ENCODE data around the gene UFD1.

The UFD1 gene

DNA sequence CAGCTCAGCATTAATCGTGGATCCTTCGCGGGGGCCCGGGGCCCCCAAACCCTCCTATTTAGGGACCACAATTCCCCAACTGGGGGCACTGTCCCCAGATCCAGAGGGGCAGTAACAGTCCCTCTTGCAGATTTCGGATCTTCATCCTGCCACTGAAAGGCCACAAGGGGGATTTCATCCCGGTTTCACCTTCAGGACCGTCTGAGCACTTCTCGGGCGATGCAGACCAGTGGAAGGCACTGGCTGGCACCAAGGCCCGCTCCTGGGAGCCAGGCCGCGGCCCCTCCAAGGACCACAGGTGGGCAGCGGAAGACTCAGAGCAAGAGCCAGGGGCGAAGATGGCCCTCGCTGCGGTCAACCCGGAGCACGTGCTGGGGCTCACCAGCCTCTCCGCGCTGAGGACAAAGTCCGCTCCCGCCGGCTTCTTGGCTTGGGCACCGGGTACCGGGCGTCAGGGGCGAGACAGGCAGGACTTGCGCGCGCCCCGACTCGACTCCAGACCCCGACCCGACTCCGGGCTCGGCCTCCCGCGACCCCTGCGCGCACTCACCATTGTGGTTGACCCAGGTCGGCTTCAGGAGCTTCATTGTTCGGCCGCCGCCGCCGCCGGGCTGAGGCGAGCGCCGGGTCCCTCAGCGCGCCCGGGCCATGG is 48.0 kb downstream of the UFD1 start:
- no peak for DNase-seq (ENCODE audit: low read depth in 1 of 2, low spot score in 1 of 2)

DNA sequence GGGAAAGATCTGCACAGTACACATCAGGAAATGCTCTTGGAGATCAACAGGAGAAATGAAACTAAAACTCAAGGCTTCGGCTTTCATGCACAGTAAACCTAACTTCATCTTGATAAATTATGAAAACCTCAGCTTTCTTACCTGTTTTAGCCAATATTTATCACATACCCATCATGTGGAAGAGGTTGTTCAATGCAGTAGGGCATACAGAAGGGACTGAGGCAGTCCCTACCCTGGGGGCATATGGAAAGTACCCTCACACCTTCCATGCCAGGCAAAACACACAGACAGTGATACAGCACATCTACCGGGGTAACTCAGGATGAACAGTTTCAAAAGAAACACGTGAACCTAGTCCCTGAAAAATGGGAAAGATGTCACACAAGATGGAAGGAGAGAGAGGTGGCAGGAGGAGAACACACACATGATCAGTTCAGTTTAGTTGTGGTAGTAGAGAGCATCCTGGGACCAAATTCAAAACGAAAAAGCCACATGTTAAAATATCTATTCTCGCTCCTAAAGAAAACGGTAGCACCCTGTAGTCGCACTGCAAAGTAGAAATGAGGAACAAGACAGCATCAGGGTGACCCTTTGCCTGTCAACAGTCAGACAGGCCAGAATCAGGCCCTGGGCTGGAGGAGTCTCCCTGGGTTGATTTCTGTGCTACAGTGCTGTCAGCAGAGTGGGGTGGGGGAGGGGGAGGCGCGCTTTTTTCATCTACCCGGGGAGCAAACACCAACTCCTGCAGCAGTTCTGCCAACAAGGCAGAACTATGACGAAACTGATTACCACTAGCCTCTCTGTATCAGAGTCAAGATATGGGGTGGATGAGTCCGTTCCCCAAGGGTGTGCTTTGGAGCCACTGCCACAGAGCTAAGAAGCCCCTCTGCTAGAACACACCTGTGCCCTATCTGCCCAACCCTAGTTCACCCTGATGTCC is 48.8 kb downstream of the UFD1 start:
- DNase-seq (ENCODE audit: low read depth in 1 of 2, low spot score in 1 of 2) = peak in 1 of 2 donors; percentile 20

DNA sequence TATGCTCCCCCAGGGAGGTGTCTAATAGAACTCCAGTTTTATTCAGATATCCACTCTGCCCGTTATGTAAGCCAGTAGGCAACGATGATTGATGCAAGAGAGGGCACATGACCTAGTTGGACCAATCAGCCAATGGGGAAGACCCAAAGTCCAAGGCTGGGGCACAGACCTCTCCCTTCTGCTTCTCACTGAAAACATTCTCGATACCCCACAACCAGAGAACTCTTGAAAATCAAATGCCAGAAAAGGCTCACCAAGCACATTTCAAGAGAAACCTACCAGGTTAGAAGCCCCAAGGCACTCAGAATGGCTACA is 54.9 kb downstream of the UFD1 start:
- DNase-seq (ENCODE audit: low read depth in 1 of 2, low spot score in 1 of 2) = no peak

- DNase-seq (ENCODE audit: low read depth in 1 of 2, low spot score in 1 of 2) = no peak
Observed at GRCh38 chr22:19422440-19423301, 56.3 kb downstream of the UFD1 start.

GRCh38 chr22:19420321-19420720 is 58.7 kb downstream of the UFD1 start:
- no peak for DNase-seq (ENCODE audit: low read depth in 1 of 2, low spot score in 1 of 2)

- DNase-seq (ENCODE audit: low read depth in 1 of 2, low spot score in 1 of 2) = peak in 1 of 2 donors; percentile 8
Observed at GRCh38 chr22:19419464-19420178, 59.4 kb downstream of the UFD1 start.

GRCh38 chr22:19419086-19419463 is 59.9 kb downstream of the UFD1 start:
- no peak for DNase-seq (ENCODE audit: low read depth in 1 of 2, low spot score in 1 of 2)

GRCh38 chr22:19412923-19413322 is 66.1 kb downstream of the UFD1 start:
- no peak for DNase-seq (ENCODE audit: low read depth in 1 of 2, low spot score in 1 of 2)

GRCh38 chr22:19412478-19412877 is 66.5 kb downstream of the UFD1 start:
- DNase-seq (ENCODE audit: low read depth in 1 of 2, low spot score in 1 of 2) = no peak

GRCh38 chr22:19411690-19412045 is 67.3 kb downstream of the UFD1 start:
- no peak for DNase-seq (ENCODE audit: low read depth in 1 of 2, low spot score in 1 of 2)

DNA sequence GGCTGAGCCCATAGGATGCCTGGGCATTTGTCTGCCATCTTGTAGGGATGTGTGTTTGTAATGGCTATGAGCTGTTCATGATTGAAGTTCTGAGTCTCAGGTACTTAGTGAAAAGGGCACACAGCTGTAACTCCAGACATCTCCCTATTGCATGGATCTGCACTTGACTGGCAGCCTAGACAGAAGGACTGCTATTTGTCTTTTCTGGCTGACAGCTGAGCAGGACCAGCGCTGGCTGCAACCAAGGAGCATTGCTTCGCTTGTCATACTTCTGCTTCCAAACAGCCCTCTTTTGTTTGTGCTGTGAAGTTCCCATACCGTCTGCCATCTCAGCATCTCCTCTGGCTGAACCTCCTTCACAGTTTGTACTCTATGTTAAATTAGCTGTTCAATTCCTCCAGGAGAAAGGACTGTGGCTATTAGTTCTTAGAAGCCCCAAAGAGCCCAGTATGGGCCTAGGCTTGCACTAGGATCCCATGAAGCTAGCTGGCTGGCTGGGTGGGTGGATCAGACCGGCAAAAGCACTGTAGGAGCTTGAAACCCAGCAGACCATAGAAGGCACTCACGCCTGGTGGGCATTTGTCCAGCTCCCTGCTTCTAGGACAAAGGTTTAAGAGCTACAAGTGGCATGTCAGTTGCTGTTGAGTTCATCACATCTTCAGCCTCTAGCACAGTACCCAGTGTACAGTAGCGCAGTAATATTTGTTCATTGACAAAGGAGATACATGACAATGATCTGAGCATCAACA is 67.9 kb downstream of the UFD1 start:
- no peak for DNase-seq (ENCODE audit: low read depth in 1 of 2, low spot score in 1 of 2)

GRCh38 chr22:19407649-19408606 is 71.1 kb downstream of the UFD1 start:
- no peak for DNase-seq (ENCODE audit: low read depth in 1 of 2, low spot score in 1 of 2)

DNA sequence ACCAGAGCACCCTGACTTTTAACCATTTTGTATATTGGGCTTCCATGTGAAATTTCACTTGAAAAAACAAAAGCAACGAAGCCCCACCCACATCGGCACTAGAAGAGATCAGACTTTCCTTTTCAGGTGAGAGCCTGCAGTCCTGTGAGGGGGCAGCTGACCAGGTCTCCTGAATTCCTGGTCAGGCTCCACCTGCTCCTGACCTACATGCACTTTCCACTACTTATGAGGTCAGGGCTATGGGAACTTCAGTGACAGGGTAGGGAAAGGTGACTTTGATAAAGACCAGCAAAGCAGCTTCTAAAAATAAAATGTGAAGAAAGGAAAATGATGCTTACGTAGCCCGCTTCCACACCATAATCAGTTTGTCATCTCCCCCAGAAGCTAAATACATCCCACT is 72.1 kb downstream of the UFD1 start:
- no peak for DNase-seq (ENCODE audit: low read depth in 1 of 2, low spot score in 1 of 2)

GRCh38 chr22:19406281-19406811 is 72.6 kb downstream of the UFD1 start:
- no peak for DNase-seq (ENCODE audit: low read depth in 1 of 2, low spot score in 1 of 2)

DNA sequence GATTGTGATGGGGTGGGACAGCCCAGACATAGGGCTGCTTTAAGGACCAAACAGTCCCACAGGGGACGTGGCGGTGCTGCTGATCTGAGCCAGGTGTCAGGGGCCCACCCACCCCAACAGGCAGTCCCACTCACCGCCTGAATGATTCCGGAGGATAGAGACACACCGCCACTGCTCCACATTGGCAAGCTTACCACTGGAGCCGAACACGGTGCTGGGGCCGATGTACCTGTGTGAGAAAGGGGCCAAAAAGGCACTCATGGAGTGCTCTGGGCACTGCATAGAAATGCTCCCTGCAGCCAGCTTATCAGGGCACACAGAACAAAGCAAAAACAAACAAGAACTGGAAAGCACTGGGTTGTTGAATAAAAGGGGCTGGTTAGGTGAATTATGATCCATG is 73.3 kb downstream of the UFD1 start:
- no peak for DNase-seq (ENCODE audit: low read depth in 1 of 2, low spot score in 1 of 2)

GRCh38 chr22:19405133-19405532 is 73.9 kb downstream of the UFD1 start:
- DNase-seq (ENCODE audit: low read depth in 1 of 2, low spot score in 1 of 2) = no peak

- DNase-seq (ENCODE audit: low read depth in 1 of 2, low spot score in 1 of 2) = no peak
Observed at GRCh38 chr22:19404676-19405075, 74.3 kb downstream of the UFD1 start.

- DNase-seq (ENCODE audit: low read depth in 1 of 2, low spot score in 1 of 2) = no peak
Observed at GRCh38 chr22:19402642-19403191, 76.3 kb downstream of the UFD1 start.

GRCh38 chr22:19401483-19401882 is 77.5 kb downstream of the UFD1 start:
- DNase-seq (ENCODE audit: low read depth in 1 of 2, low spot score in 1 of 2) = no peak

All from stimulated activated CD4-positive, alpha-beta T cell treated with anti-CD3 and anti-CD28 coated beads, Interleukin-15, amount 100 ng/mL, for 1 hour (primary cell).